Measurements from ENCODE around the gene CRAMP1. TPM values are rescaled to one million over a fixed set of nuclear protein-coding genes. Genes with fewer than 3 reads are reported as not detected.
A peak's percentile ranks its signal among the peaks of the same experiment; 100 is the strongest.

The CRAMP1 gene
- polyA plus RNA-seq, 1 donor: 22.0 TPM

DNA sequence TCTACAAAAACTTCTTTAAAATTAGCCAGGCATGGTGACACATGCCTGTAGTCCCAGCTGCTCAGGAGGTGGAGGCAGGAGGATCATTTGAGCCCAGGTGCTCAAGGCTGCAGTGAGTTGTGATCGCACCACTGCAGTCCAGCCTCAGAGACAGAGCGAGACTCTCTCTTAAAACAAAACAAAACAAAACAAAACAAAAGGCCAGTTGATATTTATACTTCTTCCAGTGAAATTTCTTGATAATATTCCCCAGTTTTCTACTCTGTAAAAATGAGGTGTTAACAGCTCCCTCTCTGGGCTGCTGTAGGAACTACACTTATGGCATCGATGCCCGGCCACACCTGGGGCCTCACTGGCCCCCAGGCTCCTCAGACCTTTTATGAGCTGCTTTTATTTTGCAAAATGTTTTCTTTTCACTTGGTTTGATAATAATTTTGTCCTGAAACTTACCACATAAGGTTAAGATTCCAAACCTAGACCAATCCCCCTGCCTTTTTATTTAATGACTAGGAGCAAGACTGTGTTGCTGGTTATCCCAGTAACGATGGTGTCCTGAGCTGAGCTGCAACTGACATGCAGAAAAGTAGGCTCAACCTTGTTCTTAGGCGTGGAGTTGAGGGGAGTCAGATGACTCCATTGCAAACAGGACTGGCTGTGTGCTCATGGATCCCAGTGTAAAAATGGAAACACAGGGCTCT lies 111.4 kb downstream of the CRAMP1 start:
- Histone ChIP-seq H3K27ac (ENCODE audit: low read length) (no peak overlapping the region), H3K4me3 (ENCODE audit: low read length) (no peak overlapping the region), H3K4me1 (ENCODE audit: control insufficient read depth, insufficient read depth, low read length) (peaks cover 3% of the 10 kb centered on the region), H3K9me3 (ENCODE audit: control insufficient read depth, low read depth, low read length) (no peaks in the 10 kb centered on the region), H3K27me3 (ENCODE audit: control insufficient read depth, insufficient read depth, low read length) (no peaks in the 10 kb centered on the region), H3K36me3 (ENCODE audit: control insufficient read depth, insufficient read depth, low read length) (peaks cover 34% of the 10 kb centered on the region)
- DNase-seq: peak in 1 of 2 donors; percentile 27
- WGBS (ENCODE audit: insufficient coverage, low lambda C conversion rate): 100% methylated on average over 1 of the region's 6 CpGs

DNA sequence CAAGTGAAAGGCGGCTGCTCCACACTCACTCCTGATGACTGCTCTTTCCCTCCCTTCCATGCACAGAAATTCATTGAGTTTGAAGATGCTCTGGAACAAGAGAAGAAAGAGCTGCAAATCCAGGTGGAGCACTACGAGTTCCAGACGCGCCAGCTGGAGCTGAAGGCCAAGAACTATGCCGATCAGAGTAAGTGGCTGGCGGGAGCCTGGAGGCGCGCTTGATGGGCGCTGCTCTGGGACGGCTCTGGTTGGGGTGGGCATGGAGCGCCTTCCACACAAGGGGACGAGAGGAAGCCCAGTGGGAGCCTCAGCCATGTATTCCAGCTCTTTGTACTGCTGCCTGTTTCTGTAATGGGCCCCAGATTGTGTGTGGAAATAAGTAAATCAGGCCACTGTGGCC lies 112.3 kb downstream of the CRAMP1 start:
- peaks cover 42% of the 10 kb centered on the region for H3K36me3 ChIP-seq (ENCODE audit: control insufficient read depth, insufficient read depth, low read length)

DNA sequence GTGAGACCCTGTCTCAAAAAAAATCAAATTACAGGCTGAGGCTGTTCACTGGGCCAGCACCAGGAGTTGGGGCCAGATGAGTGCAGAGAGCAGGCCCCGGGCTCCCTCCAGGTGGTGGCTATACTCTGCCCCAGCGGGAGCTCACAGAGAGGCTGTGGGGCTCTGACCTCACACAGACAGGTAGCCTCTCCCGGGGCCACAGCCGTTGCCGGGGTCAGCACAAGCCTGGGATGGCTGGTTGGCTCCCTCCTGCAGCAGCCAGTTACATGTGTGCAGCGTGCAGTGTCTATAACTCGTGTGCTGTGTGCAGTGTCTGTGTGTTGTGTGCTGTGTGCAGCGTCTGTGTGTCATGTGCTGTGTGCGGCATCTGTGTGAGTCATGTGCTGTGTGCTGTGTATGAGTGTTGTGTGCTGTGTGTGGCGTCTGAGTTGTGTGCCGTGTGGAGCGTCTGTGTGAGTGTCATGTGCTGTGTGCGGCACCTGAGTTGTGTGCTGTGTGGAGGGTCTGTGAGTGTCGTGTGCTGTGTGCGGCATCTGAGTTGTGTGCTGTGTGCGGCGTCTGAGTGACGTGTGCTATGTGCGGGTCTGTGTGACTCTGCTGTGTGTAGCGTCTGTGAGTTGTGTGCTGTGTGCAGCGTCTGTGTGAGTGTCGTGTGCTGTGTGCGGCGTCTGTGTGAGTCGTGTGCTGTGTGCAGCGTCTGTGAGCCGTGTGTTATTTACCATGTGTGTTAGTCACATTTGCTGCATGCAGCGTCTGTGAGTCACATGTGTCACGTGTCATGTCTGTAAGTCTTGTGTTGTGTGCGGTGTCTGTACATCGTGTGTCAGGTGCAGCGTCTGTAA lies 114.7 kb downstream of the CRAMP1 start:
- no CpG with 5 or more reads among the region's 32 CpGs for WGBS (ENCODE audit: insufficient coverage, low lambda C conversion rate)
- no peak overlapping the region for H3K27ac ChIP-seq (ENCODE audit: low read length)
- peaks cover 46% of the 10 kb centered on the region for H3K36me3 ChIP-seq (ENCODE audit: control insufficient read depth, insufficient read depth, low read length)
- H3K4me1 ChIP-seq (ENCODE audit: control insufficient read depth, insufficient read depth, low read length): peaks cover 3% of the 10 kb centered on the region
- H3K9me3 ChIP-seq (ENCODE audit: control insufficient read depth, low read depth, low read length): no peaks in the 10 kb centered on the region
- DNase-seq: no peak
- H3K27me3 ChIP-seq (ENCODE audit: control insufficient read depth, insufficient read depth, low read length): no peaks in the 10 kb centered on the region
- no peak overlapping the region for H3K4me3 ChIP-seq (ENCODE audit: low read length)

More for the DNA sequence above, 112.3 kb downstream of the CRAMP1 start:
- peaks cover 3% of the 10 kb centered on the region for H3K4me1 ChIP-seq (ENCODE audit: control insufficient read depth, insufficient read depth, low read length)
- no peaks in the 10 kb centered on the region for H3K27me3 ChIP-seq (ENCODE audit: control insufficient read depth, insufficient read depth, low read length)
- H3K9me3 ChIP-seq (ENCODE audit: control insufficient read depth, low read depth, low read length): no peaks in the 10 kb centered on the region
- H3K27ac ChIP-seq (ENCODE audit: low read length): no peak overlapping the region
- DNase-seq: no peak
- H3K4me3 ChIP-seq (ENCODE audit: low read length): no peak overlapping the region
- WGBS (ENCODE audit: insufficient coverage, low lambda C conversion rate): no CpG with 5 or more reads among the region's 12 CpGs

Other genes with a start within 250 kb of the CRAMP1 start
- gene UNKL, start 197.7 kb upstream of the CRAMP1 start, polyA plus RNA-seq: 21.9 TPM
- gene UQCC4, start 191.6 kb upstream of the CRAMP1 start, polyA plus RNA-seq: 18.5 TPM
- gene PERCC1, start 181.3 kb upstream of the CRAMP1 start, polyA plus RNA-seq: 1.3 TPM
- gene CCDC154, start 167.8 kb upstream of the CRAMP1 start, polyA plus RNA-seq: 2.9 TPM
- gene CLCN7, start 137.3 kb upstream of the CRAMP1 start, polyA plus RNA-seq: 93.6 TPM
- 0.19 TPM for gene PTX4, start 123.4 kb upstream of the CRAMP1 start, polyA plus RNA-seq
- 50.1 TPM for gene TELO2, start 119.0 kb upstream of the CRAMP1 start, polyA plus RNA-seq
- 9.4 TPM for gene TMEM204, start 78.7 kb upstream of the CRAMP1 start, polyA plus RNA-seq
- gene IFT140, start 288 bp upstream of the CRAMP1 start, polyA plus RNA-seq: 14.2 TPM
- gene JPT2, start 65.9 kb downstream of the CRAMP1 start, polyA plus RNA-seq: 52.2 TPM
- 67.8 TPM for gene MAPK8IP3, start 93.8 kb downstream of the CRAMP1 start, polyA plus RNA-seq
- gene NME3, start 159.2 kb downstream of the CRAMP1 start, polyA plus RNA-seq: 57.7 TPM
- gene EME2, start 160.4 kb downstream of the CRAMP1 start, polyA plus RNA-seq: 12.2 TPM
- gene MRPS34, start 160.8 kb downstream of the CRAMP1 start, polyA plus RNA-seq: 82.8 TPM
- 36.5 TPM for gene SPSB3, start 170.2 kb downstream of the CRAMP1 start, polyA plus RNA-seq
- gene NUBP2, start 170.6 kb downstream of the CRAMP1 start, polyA plus RNA-seq: 39.4 TPM
- gene IGFALS, start 181.3 kb downstream of the CRAMP1 start, polyA plus RNA-seq: 8.3 TPM
- gene HAGH, start 214.5 kb downstream of the CRAMP1 start, polyA plus RNA-seq: 55.5 TPM
- 49.6 TPM for gene FAHD1, start 214.8 kb downstream of the CRAMP1 start, polyA plus RNA-seq

Measured in large intestine (tissue), 3 donors.